ENCODE data around the gene OTUB1.

DNA sequence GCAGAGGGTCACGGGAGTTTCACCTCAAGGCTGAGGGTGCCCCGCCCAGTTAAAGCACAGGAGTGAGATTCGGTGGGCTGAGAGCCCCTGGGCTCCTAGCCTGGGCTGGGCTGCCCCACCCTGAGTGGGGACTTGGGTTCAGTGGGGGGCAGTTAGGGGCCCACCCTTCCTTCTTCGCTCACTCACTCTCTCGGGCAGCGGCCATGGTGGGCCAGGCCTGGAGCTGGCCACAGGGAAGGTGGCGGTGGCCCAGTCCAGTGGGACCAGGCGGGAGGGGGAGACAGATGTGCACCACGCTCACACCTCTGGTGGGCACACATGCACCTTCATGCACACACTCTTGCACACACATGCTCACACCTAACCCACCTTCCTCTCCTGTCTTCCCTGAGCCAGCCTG lies 55.6 kb downstream of the OTUB1 start:
- TF ChIP-seq, protein P1, sequence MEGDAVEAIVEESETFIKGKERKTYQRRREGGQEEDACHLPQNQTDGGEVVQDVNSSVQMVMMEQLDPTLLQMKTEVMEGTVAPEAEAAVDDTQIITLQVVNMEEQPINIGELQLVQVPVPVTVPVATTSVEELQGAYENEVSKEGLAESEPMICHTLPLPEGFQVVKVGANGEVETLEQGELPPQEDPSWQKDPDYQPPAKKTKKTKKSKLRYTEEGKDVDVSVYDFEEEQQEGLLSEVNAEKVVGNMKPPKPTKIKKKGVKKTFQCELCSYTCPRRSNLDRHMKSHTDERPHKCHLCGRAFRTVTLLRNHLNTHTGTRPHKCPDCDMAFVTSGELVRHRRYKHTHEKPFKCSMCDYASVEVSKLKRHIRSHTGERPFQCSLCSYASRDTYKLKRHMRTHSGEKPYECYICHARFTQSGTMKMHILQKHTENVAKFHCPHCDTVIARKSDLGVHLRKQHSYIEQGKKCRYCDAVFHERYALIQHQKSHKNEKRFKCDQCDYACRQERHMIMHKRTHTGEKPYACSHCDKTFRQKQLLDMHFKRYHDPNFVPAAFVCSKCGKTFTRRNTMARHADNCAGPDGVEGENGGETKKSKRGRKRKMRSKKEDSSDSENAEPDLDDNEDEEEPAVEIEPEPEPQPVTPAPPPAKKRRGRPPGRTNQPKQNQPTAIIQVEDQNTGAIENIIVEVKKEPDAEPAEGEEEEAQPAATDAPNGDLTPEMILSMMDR (IDR thresholded peaks at IDR 0.05; ENCODE audit: poor library complexity): no peak
- no peak for TF ChIP-seq EZH2phosphoT487 (IDR thresholded peaks at IDR 0.05; ENCODE audit: low read depth, severe bottlenecking, unreplicated experiment)
- no peak for TF ChIP-seq EZH2 (IDR thresholded peaks at IDR 0.05; ENCODE audit: borderline replicate concordance)
